Prostate gland (tissue), 2 donors: Measurements from ENCODE around the gene NTN1. TPM values are rescaled to one million over a fixed set of nuclear protein-coding genes. Genes with fewer than 3 reads are reported as not detected.

Experiments
- DNase-seq: peaks from one replicate; pipeline ENCODE4 v3.0.0-alpha.2; 2019; ENCODE audit warnings: low spot score
- H3K27ac ChIP-seq, 2 donors: fragments of 200-600 bp; sonication (generic); 2 replicates each; pipeline ENCODE4 v1.5.1; 2017 to 2019
- H3K27me3 ChIP-seq: fragments of 200-600 bp; sonication (generic); replicated peaks from 2 replicates; pipeline ENCODE4 v1.5.1; 2019; ENCODE audit not compliant: insufficient read depth
- H3K36me3 ChIP-seq, 2 donors: fragments of 200-600 bp; sonication (generic); 1 replicate in 1 of 2; 2 replicates in 1 of 2; pipeline versions ENCODE4 v1.5.1 to v1.8.1; 2017 to 2019
- H3K4me1 ChIP-seq: fragments of 200-600 bp; sonication (generic); replicated peaks from 2 replicates; pipeline ENCODE4 v1.5.1; 2019
- H3K4me3 ChIP-seq, 2 donors: fragments of 200-600 bp; sonication (generic); 2 replicates each; pipeline ENCODE4 v1.5.1; 2017 to 2019
- H3K9me3 ChIP-seq: fragments of 200-600 bp; sonication (generic); 2 replicates; pipeline ENCODE4 v1.5.1; 2017
- CTCF ChIP-seq, 4 experiments: fragments of 200-600 bp in 2 of 4; fragments of 450-650 bp in 2 of 4; sonication (generic) in 2 of 4; IDR thresholded peaks; 1 replicate in 3 of 4; 2 replicates in 1 of 4; pipeline ENCODE4 v1.5.1; 2016 to 2019; ENCODE audit warnings: antibody characterized with exemption in 4 of 4, mild to moderate bottlenecking in 2 of 4, moderate library complexity in 2 of 4
- POLR2A ChIP-seq: fragments of 450-650 bp; IDR thresholded peaks from one replicate; pipeline ENCODE4 v1.6.1; 2016; ENCODE audit warnings: antibody characterized with exemption, mild to moderate bottlenecking
- POLR2AphosphoS5 ChIP-seq: sonication (generic); formaldehyde crosslinking; IDR thresholded peaks from one replicate; pipeline ENCODE4 v1.6.1; 2017; ENCODE audit warnings: antibody characterized with exemption
- WGBS: methylation state at CpG from one replicate; pipeline ENCODE4 v1.1.5; 2018; 5-methylcytosine and 5-hydroxymethylcytosine counted together
- intact Hi-C: fragments of 100-400 bp; cut with DNase I; formaldehyde crosslinking; loops from one replicate; pipeline ENCODE4 v1.14.2; 2022
- total RNA-seq, 2 donors: library from RNA; depleted of rRNA; stranded (reverse); fragments of >200 nt; gene quantifications; one replicate each; pipeline ENCODE4 v1.1.0, GENCODE V29; 2016

The NTN1 gene
- total RNA-seq, 2 donors from 2014 or later: 9.2 to 11.4 TPM

- Histone ChIP-seq H3K9me3 (no peaks in the 10 kb centered on the region), H3K4me3 (no peak overlapping the region), H3K27me3 (no peaks in the 10 kb centered on the region), H3K4me1 (no peaks in the 10 kb centered on the region), H3K27ac (no peak overlapping the region), H3K36me3 (no peaks in the 10 kb centered on the region)
- intact Hi-C loops: no loop called here
- no peak for DNase-seq
- 91% methylated on average over 16 of the region's 16 CpGs for WGBS
- TF ChIP-seq POLR2A (no peak), POLR2AphosphoS5 (no peak), CTCF (IDR thresholded peaks at IDR 0.05) (no peak)
Measured at GRCh38 chr17:9199571-9200551, 178.6 kb downstream of the NTN1 start.

DNA sequence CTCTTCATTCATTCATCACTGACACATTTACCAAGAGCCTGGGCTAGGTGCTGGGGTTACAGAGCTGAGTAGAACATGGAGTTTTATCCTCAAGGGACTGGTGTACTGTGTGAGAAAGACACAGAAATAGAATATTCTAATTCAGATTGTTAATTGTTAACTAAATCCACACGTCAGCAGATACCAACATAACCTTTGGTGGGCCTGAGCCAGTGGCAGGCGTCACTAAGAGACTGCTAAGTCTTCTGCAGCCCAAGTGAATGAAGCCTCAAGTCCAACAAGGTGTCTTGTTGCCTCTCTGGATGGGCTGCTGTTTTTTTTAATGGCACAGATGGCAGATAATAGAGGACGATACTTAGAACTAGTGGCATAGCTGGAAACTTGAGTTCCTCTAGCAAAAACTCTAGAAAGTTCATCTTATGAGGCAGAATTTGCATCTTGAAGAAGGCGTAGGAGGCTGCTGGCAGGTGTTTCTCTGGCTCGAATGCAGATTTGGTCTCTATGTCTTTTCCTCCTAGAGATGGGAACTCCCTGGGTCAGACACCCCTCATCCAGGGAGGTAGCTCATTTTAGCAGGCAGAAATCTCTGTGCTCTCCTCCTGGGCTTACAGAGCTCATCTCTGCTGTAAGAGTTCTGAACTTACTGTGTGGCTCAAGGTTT, 179.5 kb downstream of the NTN1 start:
- no peak for DNase-seq
- Histone ChIP-seq H3K9me3 (no peaks in the 10 kb centered on the region), H3K4me3 (no peak overlapping the region), H3K36me3 (no peaks in the 10 kb centered on the region), H3K27ac (no peak overlapping the region), H3K4me1 (no peaks in the 10 kb centered on the region), H3K27me3 (no peaks in the 10 kb centered on the region)
- intact Hi-C loops: no loop called here
- WGBS: 91% methylated on average over 5 of the region's 5 CpGs
- no peak for TF ChIP-seq POLR2A
- TF ChIP-seq CTCF (IDR thresholded peaks at IDR 0.05): no peak
- no peak for TF ChIP-seq POLR2AphosphoS5

DNA sequence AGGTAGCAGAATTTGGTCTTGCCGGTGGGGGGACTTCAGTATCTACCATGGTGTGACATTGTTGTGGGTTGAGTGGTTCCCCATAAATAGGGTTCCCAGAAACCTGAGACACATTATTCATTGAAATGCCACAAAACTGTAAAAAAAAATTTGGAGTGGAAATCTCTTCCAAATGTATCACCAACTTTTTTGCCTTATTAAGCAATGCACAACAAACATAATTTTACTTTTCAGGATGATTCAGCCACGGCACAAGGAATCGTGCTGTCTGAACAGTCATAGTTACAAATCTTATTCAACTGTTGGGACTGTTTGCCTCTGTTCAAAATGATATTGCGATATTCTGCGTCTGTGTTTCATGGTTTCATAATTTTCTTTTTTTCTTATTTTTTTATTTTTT, 181.2 kb downstream of the NTN1 start:
- WGBS: 97% methylated on average over 5 of the region's 5 CpGs
- Histone ChIP-seq H3K27me3 (no peaks in the 10 kb centered on the region), H3K27ac (no peak overlapping the region), H3K36me3 (no peaks in the 10 kb centered on the region), H3K9me3 (no peaks in the 10 kb centered on the region), H3K4me1 (peaks cover 7% of the 10 kb centered on the region), H3K4me3 (no peak overlapping the region)
- intact Hi-C loops: no loop called here
- DNase-seq: no peak
- no peak for TF ChIP-seq POLR2AphosphoS5
- TF ChIP-seq POLR2A: no peak
- no peak for TF ChIP-seq CTCF (IDR thresholded peaks at IDR 0.05)

DNA sequence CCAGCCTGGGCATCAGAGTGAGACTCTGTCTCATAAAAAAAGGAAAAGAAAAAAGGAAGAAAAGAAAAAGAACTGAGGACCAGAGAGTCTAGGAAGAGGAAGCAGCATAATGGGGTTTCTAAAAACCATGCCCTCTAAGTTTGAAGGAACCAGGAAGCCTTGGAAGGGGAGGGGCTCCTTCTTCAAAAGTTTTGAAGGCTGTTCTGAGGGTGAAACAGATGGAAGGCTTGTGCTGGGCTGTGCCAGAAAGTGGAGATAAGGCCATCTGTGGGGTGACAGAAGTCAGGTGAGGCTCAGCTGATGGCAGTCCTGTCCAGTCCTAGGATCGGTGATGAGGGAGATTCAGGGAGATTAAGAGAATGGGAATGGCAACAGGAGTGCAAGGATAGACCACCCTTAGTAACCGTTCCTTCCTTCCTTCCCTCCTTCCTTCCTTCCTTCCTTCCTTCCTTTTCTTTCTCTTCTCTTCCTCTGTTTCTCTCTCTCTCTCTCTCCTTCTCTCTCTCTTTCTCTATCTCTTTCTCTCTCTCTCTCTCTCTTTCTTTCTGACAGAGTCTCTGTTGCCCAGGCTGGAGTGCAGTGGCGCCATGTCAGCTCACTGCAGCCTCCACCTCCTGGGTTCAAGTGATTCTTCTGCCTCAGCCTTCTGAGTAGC, 182.6 kb downstream of the NTN1 start:
- Histone ChIP-seq H3K27ac (no peak overlapping the region), H3K9me3 (no peaks in the 10 kb centered on the region), H3K36me3 (no peaks in the 10 kb centered on the region), H3K27me3 (no peaks in the 10 kb centered on the region), H3K4me1 (peaks cover 7% of the 10 kb centered on the region), H3K4me3 (no peak overlapping the region)
- 87% methylated on average over 3 of the region's 3 CpGs for WGBS
- intact Hi-C loops: no loop called here
- TF ChIP-seq CTCF (IDR thresholded peaks at IDR 0.05): no peak
- no peak for TF ChIP-seq POLR2A
- TF ChIP-seq POLR2AphosphoS5: no peak
- no peak for DNase-seq
